Adrenal gland (tissue), 12 donors: ENCODE measurements around the gene PRKCB. TPM values are rescaled to one million over a fixed set of nuclear protein-coding genes. Genes with fewer than 3 reads are reported as not detected.

ENCODE experiments used
- DNase-seq, 7 donors: peaks; one replicate each; pipeline ENCODE4 v3.0.0-alpha.2; 2019 to 2020
- H3K27ac ChIP-seq, 5 donors: fragments of 200-600 bp; sonication (generic) in 4 of 5; 1 replicate in 3 of 5; 2 replicates in 2 of 5; pipeline versions ENCODE4 v1.5.1 to v1.8.0; 2016 to 2020; ENCODE audit warnings: mild to moderate bottlenecking in 1 of 5
- H3K27me3 ChIP-seq: fragments of 200-600 bp; 2 replicates; pipeline ENCODE4 v1.8.0; 2021
- H3K36me3 ChIP-seq, 2 donors: fragments of 200-600 bp; replicated peaks in 1 of 2; 1 replicate in 1 of 2; 2 replicates in 1 of 2; pipeline versions ENCODE4 v1.5.1 to v1.8.0; 2018 to 2022
- H3K4me1 ChIP-seq, 2 donors: fragments of 200-600 bp; replicated peaks in 1 of 2; 1 replicate in 1 of 2; 2 replicates in 1 of 2; pipeline versions ENCODE4 v1.5.1 to v1.8.0; 2018 to 2021
- H3K4me3 ChIP-seq, 4 donors: fragments of 200-600 bp; sonication (generic) in 3 of 4; one replicate each; pipeline ENCODE4 v1.5.1; 2016 to 2018
- H3K9me3 ChIP-seq, 3 donors: fragments of 200-600 bp; sonication (generic) in 1 of 3; replicated peaks in 1 of 3; 1 replicate in 2 of 3; 2 replicates in 1 of 3; pipeline versions ENCODE4 v1.5.1 to v1.8.0; 2016 to 2021
- CTCF ChIP-seq, 6 experiments: fragments of 450-650 bp in 4 of 6; fragments of 200-600 bp in 2 of 6; sonication (generic) in 1 of 6; IDR thresholded peaks; 1 replicate in 5 of 6; 2 replicates in 1 of 6; pipeline versions ENCODE4 v1.5.1 to v1.8.0; 2016 to 2021; ENCODE audit warnings: antibody characterized with exemption in 6 of 6, mild to moderate bottlenecking in 2 of 6, moderate library complexity in 1 of 6
- POLR2A ChIP-seq, 2 donors: fragments of 450-650 bp; IDR thresholded peaks; one replicate each; pipeline ENCODE4 v1.6.1; 2017; ENCODE audit warnings: antibody characterized with exemption in 2 of 2, mild to moderate bottlenecking in 2 of 2, moderate library complexity in 1 of 2
- WGBS, 4 donors: extraction: QIAGEN DNeasy Blood & Tissue Kit in 2 of 4; methylation state at CpG; one replicate each; pipeline versions ENCODE4 v1.1.5 to v1.1.7; 2013 to 2017; 5-methylcytosine and 5-hydroxymethylcytosine counted together
- intact Hi-C, 2 donors: fragments of 100-400 bp; cut with DNase I; formaldehyde crosslinking; loops; one replicate each; pipeline versions ENCODE4 v1.14.1 to v1.15.0; 2022 to 2023
- polyA plus RNA-seq, 3 donors: library from polyadenylated mRNA; stranded (reverse); fragments of 200-250 nt in 2 of 3; fragments of 350-450 nt in 1 of 3; fragmentation: Illumina TruSeq in 1 of 3; extraction: RNeasy Lipid Tissue Mini Kit (QIAGEN cat#74804) in 1 of 3; gene quantifications; one replicate each; pipeline ENCODE4 v1.2.3, GENCODE V29; 2013 to 2014
- total RNA-seq, 9 donors: library from RNA; depleted of rRNA in 4 of 9; stranded (reverse); fragments of >200 nt in 4 of 9; fragments of 120-200 nt in 1 of 9; fragmentation: NEBNext Ultra II Directional in 1 of 9; extraction: Animal tissue kit (Norgen Biotek cat#: 25700) in 1 of 9; gene quantifications; one replicate each; pipeline versions ENCODE4 v1.1.0 to v1.2.4, GENCODE V29; 2013 to 2023
- donor health status: healthy with polysubstance abuse.
- donor health status: Bipolar disorder and iron deficiency.
- donor health status: DM: yes; HTN: yes; CAD: no.
- donor health status: DM: no; HTN: no; CAD: no.
- donor health status: DM: no; HTN: no; CAD: no.
- donor health status: DM: yes; HTN: yes; CAD: no.

The PRKCB gene
- total and polyA plus RNA-seq, 12 donors: 0.54 to 8.0 (median 3.0) TPM

- WGBS, 4 donors: 76 to 100% (median 84%) methylated on average over 1 of the region's 1 CpG
- TF ChIP-seq POLR2A (IDR thresholded peaks at IDR 0.05) (no peak), CTCF (IDR thresholded peaks at IDR 0.05) (no peak)
- H3K4me3 ChIP-seq: no peak overlapping the region
- DNase-seq: no peak
- intact Hi-C loops: no loop called here
- no peaks in the 10 kb centered on the region for H3K9me3 ChIP-seq
- no peaks in the 10 kb centered on the region for H3K4me1 ChIP-seq
- H3K27ac ChIP-seq: no peak overlapping the region
- no peaks in the 10 kb centered on the region for H3K36me3 ChIP-seq
- no peaks in the 10 kb centered on the region for H3K27me3 ChIP-seq
These were observed 287.5 kb downstream of the PRKCB start for GRCh38 chr16:24123275-24123674.

DNA sequence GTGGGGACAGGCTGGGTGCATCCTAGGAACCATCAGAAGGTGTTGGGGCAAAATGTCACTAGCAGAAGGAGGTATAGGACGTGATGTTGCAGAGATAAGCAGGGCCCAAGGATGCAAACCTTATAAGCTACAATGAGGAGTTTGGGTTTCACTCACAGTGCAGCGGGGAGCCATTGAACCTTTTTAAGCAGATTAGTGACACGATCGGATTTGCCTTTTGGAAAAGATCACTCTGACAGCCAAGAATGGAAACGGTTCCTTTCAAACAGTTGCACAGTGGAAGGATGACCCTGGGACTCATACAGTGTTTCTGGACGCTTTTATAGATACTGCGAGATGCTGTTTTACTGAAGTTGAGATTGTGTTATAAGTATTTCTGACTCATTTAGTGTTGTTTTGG lies 288.5 kb downstream of the PRKCB start:
- H3K4me1 ChIP-seq: no peaks in the 10 kb centered on the region
- DNase-seq: no peak
- no peaks in the 10 kb centered on the region for H3K27me3 ChIP-seq
- WGBS, 4 donors: 68 to 78% (median 71%) methylated on average over 7 of the region's 7 CpGs
- no peak for TF ChIP-seq POLR2A (IDR thresholded peaks at IDR 0.05)
- TF ChIP-seq CTCF (IDR thresholded peaks at IDR 0.05): no peak
- no peaks in the 10 kb centered on the region for H3K9me3 ChIP-seq
- H3K27ac ChIP-seq: no peak overlapping the region
- H3K4me3 ChIP-seq: no peak overlapping the region
- intact Hi-C loops: no loop called here
- H3K36me3 ChIP-seq: no peaks in the 10 kb centered on the region

- no peak overlapping the region for H3K27ac ChIP-seq
- H3K4me1 ChIP-seq: no peaks in the 10 kb centered on the region
- no peaks in the 10 kb centered on the region for H3K36me3 ChIP-seq
- DNase-seq: no peak
- no peak overlapping the region for H3K4me3 ChIP-seq
- no peaks in the 10 kb centered on the region for H3K27me3 ChIP-seq
- no peaks in the 10 kb centered on the region for H3K9me3 ChIP-seq
- intact Hi-C loops: no loop called here
- WGBS, 4 donors: 40 to 59% (median 50%) methylated on average over 3 of the region's 3 CpGs
- TF ChIP-seq POLR2A (IDR thresholded peaks at IDR 0.05) (no peak), CTCF (IDR thresholded peaks at IDR 0.05) (no peak)
These were observed 289.4 kb downstream of the PRKCB start for GRCh38 chr16:24125214-24125613.

- Histone ChIP-seq H3K36me3 (no peaks in the 10 kb centered on the region), H3K27me3 (no peaks in the 10 kb centered on the region), H3K27ac (no peak overlapping the region), H3K4me3 (no peak overlapping the region), H3K9me3 (no peaks in the 10 kb centered on the region), H3K4me1 (no peaks in the 10 kb centered on the region)
- intact Hi-C loops: no loop called here
- no peak for TF ChIP-seq POLR2A (IDR thresholded peaks at IDR 0.05)
- no peak for TF ChIP-seq CTCF (IDR thresholded peaks at IDR 0.05)
- WGBS, 4 donors: 52 to 61% (median 56%) methylated on average over 4 of the region's 4 CpGs
- no peak for DNase-seq
These were observed 293.7 kb downstream of the PRKCB start for GRCh38 chr16:24129412-24129918.
